Esophagus muscularis mucosa (tissue), 4 donors: ENCODE measurements around the gene L3MBTL2. TPM values are rescaled to one million over a fixed set of nuclear protein-coding genes. Genes with fewer than 3 reads are reported as not detected.
A peak's percentile ranks its signal among the peaks of the same experiment; 100 is the strongest.

Experiments
- DNase-seq: peaks from one replicate; pipeline ENCODE4 v3.0.0-alpha.2; 2017; ENCODE audit errors: extremely low spot score
- H3K27ac ChIP-seq, 4 donors: fragments of 200-600 bp; sonication (generic); replicated peaks in 1 of 4; 1 replicate in 3 of 4; 2 replicates in 1 of 4; pipeline ENCODE4 v1.5.1; 2016 to 2019; ENCODE audit warnings: mild to moderate bottlenecking in 1 of 4
- H3K27me3 ChIP-seq, 4 donors: fragments of 200-600 bp; sonication (generic); one replicate each; pipeline versions ENCODE4 v1.5.1 to v1.6.0; 2016 to 2019
- H3K36me3 ChIP-seq, 4 donors: fragments of 200-600 bp; sonication (generic); one replicate each; pipeline ENCODE4 v1.5.1; 2016 to 2019
- H3K4me1 ChIP-seq, 4 donors: fragments of 200-600 bp; sonication (generic); one replicate each; pipeline ENCODE4 v1.5.1; 2016 to 2019
- H3K4me3 ChIP-seq, 4 donors: fragments of 200-600 bp; sonication (generic); 1 replicate in 2 of 4; 2 replicates in 2 of 4; pipeline ENCODE4 v1.5.1; 2016 to 2019; ENCODE audit warnings: mild to moderate bottlenecking in 4 of 4, moderate library complexity in 1 of 4
- H3K9me3 ChIP-seq, 4 donors: fragments of 200-600 bp; sonication (generic); 1 replicate in 3 of 4; 2 replicates in 1 of 4; pipeline ENCODE4 v1.5.1; 2016 to 2019
- EP300 ChIP-seq: sonication (generic); formaldehyde crosslinking; IDR thresholded peaks from one replicate; pipeline ENCODE4 v1.6.1; 2017; ENCODE audit warnings: antibody characterized with exemption
- POLR2A ChIP-seq: fragments of 450-650 bp; IDR thresholded peaks from one replicate; pipeline ENCODE4 v1.6.1; 2017; ENCODE audit warnings: antibody characterized with exemption, moderate library complexity, mild to moderate bottlenecking, low read depth
- POLR2AphosphoS5 ChIP-seq, 2 donors: sonication (generic); formaldehyde crosslinking; IDR thresholded peaks; one replicate each; pipeline ENCODE4 v1.6.1; 2017; ENCODE audit warnings: antibody characterized with exemption in 2 of 2
- WGBS: methylation state at CpG from one replicate; pipeline ENCODE4 v1.1.5; 2018; 5-methylcytosine and 5-hydroxymethylcytosine counted together
- intact Hi-C: fragments of 100-400 bp; cut with DNase I; formaldehyde crosslinking; loops from one replicate; pipeline ENCODE4 v1.15.1; 2023
- total RNA-seq, 4 donors: library from RNA; depleted of rRNA; stranded (reverse); fragments of >200 nt; gene quantifications; one replicate each; pipeline versions ENCODE4 v1.1.0 to v1.2.1, GENCODE V29; 2016
- TF ChIP-seq, protein P1 (sequence below), 3 experiments: fragments of 200-600 bp in 2 of 3; fragments of 450-650 bp in 1 of 3; sonication (generic) in 2 of 3; IDR thresholded peaks; one replicate each; pipeline ENCODE4 v1.5.1; 2017 to 2019; ENCODE audit warnings: antibody characterized with exemption in 3 of 3, mild to moderate bottlenecking in 2 of 3, moderate library complexity in 1 of 3

The L3MBTL2 gene
- total RNA-seq, 4 donors from 2014 or later, result 17.4 to 29.9 (median 22.4) TPM

DNA sequence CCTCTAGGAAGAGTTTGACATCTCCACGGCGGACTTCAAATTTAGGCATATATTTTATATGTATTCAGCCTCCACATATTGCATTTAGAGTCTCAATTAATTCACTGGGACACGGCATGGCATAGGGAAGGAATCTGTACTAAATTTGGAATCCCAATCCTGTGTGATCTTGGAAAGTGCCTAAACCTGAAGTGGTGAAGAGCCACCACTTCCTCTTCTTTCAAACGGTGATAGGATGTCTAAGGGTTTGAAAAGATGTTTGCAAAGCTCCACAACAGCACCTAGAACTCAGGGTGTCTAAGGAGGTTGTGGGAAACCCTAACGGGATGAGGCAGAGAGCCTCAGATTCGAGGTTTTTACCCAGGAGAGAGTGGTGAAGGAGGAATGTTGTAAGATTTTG is 1.0 kb upstream of the L3MBTL2 start:
- Histone ChIP-seq H3K4me3 (no peak overlapping the region), H3K27ac (no peak overlapping the region), H3K36me3 (peaks cover 0 to 20% (median 4%) of the 10 kb centered on the region in 4 donors), H3K27me3 (no peaks in the 10 kb centered on the region), H3K4me1 (peaks cover 9 to 17% (median 16%) of the 10 kb centered on the region in 4 donors), H3K9me3 (no peaks in the 10 kb centered on the region)
- TF ChIP-seq EP300, result no peak
- TF ChIP-seq POLR2A, result no peak
- no peak for TF ChIP-seq POLR2AphosphoS5 (IDR thresholded peaks at IDR 0.05)
- TF ChIP-seq, protein P1, sequence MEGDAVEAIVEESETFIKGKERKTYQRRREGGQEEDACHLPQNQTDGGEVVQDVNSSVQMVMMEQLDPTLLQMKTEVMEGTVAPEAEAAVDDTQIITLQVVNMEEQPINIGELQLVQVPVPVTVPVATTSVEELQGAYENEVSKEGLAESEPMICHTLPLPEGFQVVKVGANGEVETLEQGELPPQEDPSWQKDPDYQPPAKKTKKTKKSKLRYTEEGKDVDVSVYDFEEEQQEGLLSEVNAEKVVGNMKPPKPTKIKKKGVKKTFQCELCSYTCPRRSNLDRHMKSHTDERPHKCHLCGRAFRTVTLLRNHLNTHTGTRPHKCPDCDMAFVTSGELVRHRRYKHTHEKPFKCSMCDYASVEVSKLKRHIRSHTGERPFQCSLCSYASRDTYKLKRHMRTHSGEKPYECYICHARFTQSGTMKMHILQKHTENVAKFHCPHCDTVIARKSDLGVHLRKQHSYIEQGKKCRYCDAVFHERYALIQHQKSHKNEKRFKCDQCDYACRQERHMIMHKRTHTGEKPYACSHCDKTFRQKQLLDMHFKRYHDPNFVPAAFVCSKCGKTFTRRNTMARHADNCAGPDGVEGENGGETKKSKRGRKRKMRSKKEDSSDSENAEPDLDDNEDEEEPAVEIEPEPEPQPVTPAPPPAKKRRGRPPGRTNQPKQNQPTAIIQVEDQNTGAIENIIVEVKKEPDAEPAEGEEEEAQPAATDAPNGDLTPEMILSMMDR (IDR thresholded peaks at IDR 0.05), result no peak
- intact Hi-C loops, result no loop called here
- no peak for DNase-seq
- WGBS, result 68% methylated on average over 6 of the region's 6 CpGs

DNA sequence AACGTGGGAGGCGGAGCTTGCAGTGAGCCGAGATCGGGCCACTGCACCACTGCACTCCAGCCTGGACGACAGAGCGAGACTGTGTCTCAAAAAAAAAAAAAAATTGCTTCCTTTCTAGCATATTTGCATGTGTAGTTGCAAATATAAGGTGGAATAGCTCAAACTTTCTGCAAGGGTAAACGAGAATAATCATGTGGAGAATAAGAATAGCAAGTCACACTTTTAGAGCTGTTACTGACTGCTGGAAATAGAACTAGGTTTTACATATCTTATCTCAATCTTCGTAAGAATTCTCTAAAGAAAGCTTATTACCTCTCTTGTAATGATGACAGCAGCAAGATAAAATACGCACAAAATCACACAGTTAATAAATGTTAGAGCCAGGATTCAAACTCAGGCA is 1.6 kb downstream of the L3MBTL2 start:
- DNase-seq, result no peak
- 91% methylated on average over 9 of the region's 9 CpGs for WGBS

DNA sequence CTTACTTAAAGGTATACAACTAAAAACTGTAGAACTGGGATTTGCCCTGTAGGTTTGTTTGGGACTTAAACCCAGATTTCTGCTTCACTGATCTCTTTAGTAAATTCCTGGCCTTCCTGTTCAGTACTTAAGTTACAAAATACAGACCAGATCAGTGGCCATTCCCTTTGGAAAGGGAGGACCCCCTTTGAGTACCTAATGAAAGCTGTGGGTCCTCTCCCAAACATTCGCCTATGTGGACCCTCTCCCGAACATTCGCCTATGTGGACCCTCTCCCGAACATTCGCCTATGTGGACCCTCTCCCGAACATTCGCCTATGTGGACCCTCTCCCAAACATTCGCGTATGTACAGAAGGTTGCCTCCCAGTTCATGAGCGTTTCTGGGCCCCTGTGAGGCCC is 10.3 kb downstream of the L3MBTL2 start:
- 96% methylated on average over 10 of the region's 10 CpGs for WGBS
- intact Hi-C loops, result no loop called here
- H3K36me3 ChIP-seq, result peaks cover 9 to 69% (median 51%) of the 10 kb centered on the region in 4 donors

More for the DNA sequence above, 1.6 kb downstream of the L3MBTL2 start:
- Histone ChIP-seq H3K27ac (no peak overlapping the region), H3K9me3 (no peaks in the 10 kb centered on the region), H3K4me1 (peaks cover 9 to 17% (median 16%) of the 10 kb centered on the region in 4 donors), H3K4me3 (no peak overlapping the region), H3K36me3 (peaks cover 10 to 44% (median 25%) of the 10 kb centered on the region in 4 donors), H3K27me3 (no peaks in the 10 kb centered on the region)
- TF ChIP-seq, protein P1 (IDR thresholded peaks at IDR 0.05), result no peak
- TF ChIP-seq POLR2AphosphoS5 (IDR thresholded peaks at IDR 0.05) (no peak), POLR2A (no peak), EP300 (no peak)
- intact Hi-C loops, result no loop called here

DNA sequence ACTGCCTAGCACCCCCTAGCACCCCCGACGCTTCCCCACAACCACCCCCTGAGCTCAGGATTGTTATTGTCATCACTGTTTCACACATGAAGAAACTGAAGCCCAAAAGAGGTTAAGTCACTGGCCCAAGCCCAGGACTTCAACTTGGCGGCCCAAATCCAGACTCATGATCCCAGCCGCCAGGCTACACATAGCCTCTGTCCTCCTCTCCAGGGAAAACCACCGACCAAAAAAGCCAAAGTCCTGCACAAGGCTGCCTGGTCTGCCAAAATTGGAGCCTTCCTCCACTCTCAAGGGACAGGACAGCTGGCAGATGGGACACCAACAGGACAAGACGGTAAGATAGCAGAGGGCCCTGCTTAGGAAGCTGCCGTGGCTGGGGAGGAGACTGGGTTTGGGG is 10.8 kb downstream of the L3MBTL2 start:
- Histone ChIP-seq H3K9me3 (no peaks in the 10 kb centered on the region), H3K36me3 (peaks cover 9 to 69% (median 51%) of the 10 kb centered on the region in 4 donors), H3K4me1 (peaks cover 20 to 33% (median 30%) of the 10 kb centered on the region in 4 donors), H3K27me3 (no peaks in the 10 kb centered on the region), H3K4me3 (no peak overlapping the region), H3K27ac (peak overlapping the region; percentile 83 to 86 (median 84))
- WGBS, result 88% methylated on average over 4 of the region's 7 CpGs
- intact Hi-C loops, result no loop called here
- DNase-seq, result no peak
- TF ChIP-seq POLR2A, result no peak
- TF ChIP-seq POLR2AphosphoS5 (IDR thresholded peaks at IDR 0.05), result no peak
- TF ChIP-seq EP300, result no peak
- TF ChIP-seq, protein P1 (IDR thresholded peaks at IDR 0.05), result no peak

More for the DNA sequence above, 10.3 kb downstream of the L3MBTL2 start:
- peaks cover 20 to 33% (median 30%) of the 10 kb centered on the region in 4 donors for H3K4me1 ChIP-seq
- H3K9me3 ChIP-seq, result no peaks in the 10 kb centered on the region
- H3K27me3 ChIP-seq, result no peaks in the 10 kb centered on the region
- TF ChIP-seq EP300 (no peak), POLR2A (no peak), POLR2AphosphoS5 (IDR thresholded peaks at IDR 0.05) (no peak)
- TF ChIP-seq, protein P1 (IDR thresholded peaks at IDR 0.05), result no peak
- H3K4me3 ChIP-seq, result no peak overlapping the region
- no peak for DNase-seq
- peak overlapping the region in 1 of 4 donors; percentile 86 for H3K27ac ChIP-seq

DNA sequence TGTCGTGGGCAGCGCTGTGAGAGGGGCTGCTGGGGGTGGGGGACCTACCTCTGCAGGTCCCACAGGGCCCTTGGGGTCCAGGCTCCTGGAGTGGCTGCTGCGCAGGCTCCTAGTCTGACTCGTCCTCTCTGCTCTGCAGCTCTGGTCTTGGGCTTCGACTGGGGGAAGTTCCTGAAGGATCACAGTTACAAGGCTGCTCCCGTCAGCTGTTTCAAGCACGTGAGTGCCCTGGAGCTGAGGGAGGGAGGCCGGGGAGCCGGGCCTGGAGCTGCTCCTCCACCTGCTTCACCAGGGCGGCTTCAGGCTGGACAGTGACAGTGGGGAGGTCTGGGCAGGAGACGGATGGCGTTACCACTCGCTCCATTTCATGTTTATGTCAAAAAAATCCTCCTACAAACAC is 11.9 kb downstream of the L3MBTL2 start:
- H3K27ac ChIP-seq, result peak overlapping the region; percentile 83 to 86 (median 84)
- peak overlapping the region; percentile 24 to 37 (median 32) for H3K4me3 ChIP-seq

More for the DNA sequence above, 11.9 kb downstream of the L3MBTL2 start:
- no peak for DNase-seq
- TF ChIP-seq EP300, result no peak
- no peak for TF ChIP-seq POLR2A
- TF ChIP-seq, protein P1 (IDR thresholded peaks at IDR 0.05), result no peak
- TF ChIP-seq POLR2AphosphoS5 (IDR thresholded peaks at IDR 0.05), result peak in 1 of 2 donors; percentile 23
- H3K36me3 ChIP-seq, result peaks cover 18 to 73% (median 57%) of the 10 kb centered on the region in 4 donors
- WGBS, result 66% methylated on average over 6 of the region's 13 CpGs
- H3K27me3 ChIP-seq, result no peaks in the 10 kb centered on the region
- H3K9me3 ChIP-seq, result no peaks in the 10 kb centered on the region
- peaks cover 20 to 33% (median 30%) of the 10 kb centered on the region in 4 donors for H3K4me1 ChIP-seq
- intact Hi-C loops, result no loop called here
